VCaP (cell line): ENCODE data around the gene SYNDIG1.

Experiments
- H3K27ac ChIP-seq: fragments of 450-650 bp; 2 replicates; pipeline ENCODE4 v1.5.1; 2017
- CTCF ChIP-seq: fragments of 450-650 bp; conservative IDR thresholded peaks from 2 replicates; pipeline ENCODE4 v1.5.1; 2017; ENCODE audit warnings: mild to moderate bottlenecking, moderate library complexity

SYNDIG1 gene

GRCh38 chr20:24638591-24639548 lies 169.4 kb downstream of the SYNDIG1 start:
- no peak for TF ChIP-seq CTCF

GRCh38 chr20:24640276-24640675 lies 170.8 kb downstream of the SYNDIG1 start:
- TF ChIP-seq CTCF = no peak
- no peak overlapping the region for H3K27ac ChIP-seq

More at GRCh38 chr20:24638591-24639548, 169.4 kb downstream of the SYNDIG1 start:
- no peak overlapping the region for H3K27ac ChIP-seq

GRCh38 chr20:24640686-24641085 lies 171.3 kb downstream of the SYNDIG1 start:
- no peak for TF ChIP-seq CTCF
- no peak overlapping the region for H3K27ac ChIP-seq

- H3K27ac ChIP-seq = no peak overlapping the region
Measured at GRCh38 chr20:24643731-24644626, 174.6 kb downstream of the SYNDIG1 start.

GRCh38 chr20:24646321-24646720 lies 176.9 kb downstream of the SYNDIG1 start:
- no peak for TF ChIP-seq CTCF
- H3K27ac ChIP-seq = no peak overlapping the region

More at GRCh38 chr20:24643731-24644626, 174.6 kb downstream of the SYNDIG1 start:
- TF ChIP-seq CTCF = no peak

GRCh38 chr20:24647713-24648112 lies 178.3 kb downstream of the SYNDIG1 start:
- no peak overlapping the region for H3K27ac ChIP-seq
- no peak for TF ChIP-seq CTCF

GRCh38 chr20:24648481-24648880 lies 179.1 kb downstream of the SYNDIG1 start:
- TF ChIP-seq CTCF = no peak
- peak overlapping the region; percentile 65; the same call in 1 of the 2 replicates for H3K27ac ChIP-seq
